HG03469 (cell line): ENCODE data around the gene WNT9A.

Experiments
- ATAC-seq: cut with Tn5 transposase; IDR thresholded peaks from one replicate; pipeline ENCODE4 v1.9.1; 2021; ENCODE audit warnings: mild to moderate bottlenecking, moderate library complexity, moderate number of reproducible peaks; ENCODE audit not compliant: unreplicated experiment

The WNT9A gene

GRCh38 chr1:227955808-227956207, 8.1 kb upstream of the WNT9A start:
- ATAC-seq: no peak

- no peak for ATAC-seq
These were observed 6.6 kb upstream of the WNT9A start for GRCh38 chr1:227954163-227954850.

- no peak for ATAC-seq
These were observed 5.3 kb upstream of the WNT9A start for GRCh38 chr1:227953022-227953412.

GRCh38 chr1:227952374-227953021, 4.8 kb upstream of the WNT9A start:
- ATAC-seq: no peak

GRCh38 chr1:227951624-227952373, 4.1 kb upstream of the WNT9A start:
- ATAC-seq: no peak

- ATAC-seq: no peak
These were observed 3.1 kb upstream of the WNT9A start for GRCh38 chr1:227950735-227951346.

GRCh38 chr1:227949954-227950734, 2.4 kb upstream of the WNT9A start:
- no peak for ATAC-seq

- no peak for ATAC-seq
These were observed 1.7 kb upstream of the WNT9A start for GRCh38 chr1:227949341-227949921.

- ATAC-seq: no peak
These were observed 945 bp upstream of the WNT9A start for GRCh38 chr1:227948493-227949260.

GRCh38 chr1:227947386-227947675, 401 bp downstream of the WNT9A start:
- no peak for ATAC-seq

- no peak for ATAC-seq
These were observed 927 bp downstream of the WNT9A start for GRCh38 chr1:227946624-227947385.

- no peak for ATAC-seq
These were observed 1.7 kb downstream of the WNT9A start for GRCh38 chr1:227945891-227946623.

- ATAC-seq: no peak
These were observed 2.5 kb downstream of the WNT9A start for GRCh38 chr1:227944931-227945890.

- no peak for ATAC-seq
These were observed 3.4 kb downstream of the WNT9A start for GRCh38 chr1:227944090-227944930.

- ATAC-seq: no peak
These were observed 4.2 kb downstream of the WNT9A start for GRCh38 chr1:227943381-227944089.
